ENCODE data around the gene CCDC102A.

The CCDC102A gene

GRCh38 chr16:57518520-57518919, 17.9 kb downstream of the CCDC102A start:
- no peak for DNase-seq (ENCODE audit: low spot score)

GRCh38 chr16:57517397-57518367, 18.7 kb downstream of the CCDC102A start:
- DNase-seq (ENCODE audit: low spot score): no peak

DNA sequence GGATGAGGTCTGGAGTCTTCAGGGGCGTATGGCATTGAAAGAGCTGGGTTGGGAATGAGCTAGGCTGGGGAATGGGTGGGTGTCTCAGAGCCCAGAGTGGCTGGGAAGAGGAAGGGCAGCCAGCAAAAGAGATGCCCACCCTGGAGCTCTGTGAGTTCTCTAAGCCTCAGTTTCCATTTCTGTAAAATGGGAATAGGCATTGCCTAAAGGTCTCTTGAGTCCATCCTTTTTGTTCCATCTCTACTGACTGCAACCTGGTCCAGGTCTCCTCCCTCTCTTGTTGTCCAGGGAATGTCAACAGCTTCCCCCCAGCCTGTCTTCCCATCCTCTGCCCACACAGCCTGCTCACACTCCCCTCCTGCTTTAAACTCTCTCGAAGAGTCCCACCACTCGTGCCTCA, 19.6 kb downstream of the CCDC102A start:
- DNase-seq (ENCODE audit: low spot score): no peak

GRCh38 chr16:57516176-57516725, 20.1 kb downstream of the CCDC102A start:
- DNase-seq (ENCODE audit: low spot score): no peak

DNA sequence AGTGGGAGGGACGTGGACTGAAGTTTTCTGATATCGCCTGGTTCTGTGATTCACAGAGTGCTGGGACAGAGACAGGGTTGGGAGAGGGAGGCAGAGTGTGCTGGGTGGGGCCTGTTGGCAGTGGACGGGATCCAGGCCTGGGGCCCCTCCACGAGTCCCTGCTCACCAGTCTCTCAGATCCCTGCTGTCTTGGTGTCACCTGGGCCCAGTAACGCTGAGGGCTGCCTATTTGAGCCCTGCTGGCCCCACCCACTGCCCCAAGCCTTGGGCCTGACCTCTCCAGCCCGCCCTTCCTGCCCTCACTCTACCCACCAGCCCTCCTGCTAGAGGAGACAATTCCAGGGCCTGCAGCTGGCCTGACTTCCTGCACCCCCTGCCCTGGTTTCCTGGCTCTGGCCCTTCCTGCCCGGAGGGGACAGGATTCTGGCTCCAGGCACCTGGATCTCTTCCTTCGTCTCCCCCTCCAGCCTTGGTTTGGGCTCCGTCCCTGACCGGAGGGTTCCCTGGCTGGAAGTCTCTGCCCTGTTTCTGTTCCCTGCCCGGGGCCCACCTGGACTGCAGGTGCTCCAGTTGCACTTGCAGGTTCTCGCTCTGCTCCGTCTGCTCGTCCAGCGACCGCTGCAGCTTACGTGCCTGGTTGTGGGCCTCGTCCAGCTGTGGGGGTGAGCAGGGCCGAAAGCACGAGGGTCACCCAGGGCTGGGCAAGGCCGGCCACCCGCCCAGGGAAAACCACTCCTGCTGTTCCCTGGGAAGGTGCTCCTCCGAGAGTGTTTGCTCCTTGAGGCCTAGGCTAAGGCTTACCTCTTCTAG, 21.4 kb downstream of the CCDC102A start:
- no peak for DNase-seq (ENCODE audit: low spot score)

DNA sequence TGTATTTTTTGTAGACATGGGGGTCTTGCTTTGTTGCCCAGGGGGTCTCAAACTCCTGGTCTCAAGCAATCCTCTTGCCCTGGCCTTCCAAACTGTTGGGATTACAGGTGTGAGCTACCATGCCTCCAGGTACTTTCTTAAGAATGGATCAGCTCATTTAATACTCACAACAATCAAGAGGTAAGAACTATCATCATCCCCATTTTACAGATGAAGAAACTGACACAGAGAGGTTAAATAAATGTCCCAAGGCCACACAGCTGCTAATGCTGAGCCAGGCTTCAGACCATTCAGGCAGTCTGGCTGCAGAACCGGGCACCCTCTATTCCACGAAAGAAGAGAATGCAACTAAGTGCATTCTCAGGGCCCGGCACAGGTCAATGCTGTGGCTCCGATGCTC, 22.0 kb downstream of the CCDC102A start:
- DNase-seq (ENCODE audit: low spot score): no peak

DNA sequence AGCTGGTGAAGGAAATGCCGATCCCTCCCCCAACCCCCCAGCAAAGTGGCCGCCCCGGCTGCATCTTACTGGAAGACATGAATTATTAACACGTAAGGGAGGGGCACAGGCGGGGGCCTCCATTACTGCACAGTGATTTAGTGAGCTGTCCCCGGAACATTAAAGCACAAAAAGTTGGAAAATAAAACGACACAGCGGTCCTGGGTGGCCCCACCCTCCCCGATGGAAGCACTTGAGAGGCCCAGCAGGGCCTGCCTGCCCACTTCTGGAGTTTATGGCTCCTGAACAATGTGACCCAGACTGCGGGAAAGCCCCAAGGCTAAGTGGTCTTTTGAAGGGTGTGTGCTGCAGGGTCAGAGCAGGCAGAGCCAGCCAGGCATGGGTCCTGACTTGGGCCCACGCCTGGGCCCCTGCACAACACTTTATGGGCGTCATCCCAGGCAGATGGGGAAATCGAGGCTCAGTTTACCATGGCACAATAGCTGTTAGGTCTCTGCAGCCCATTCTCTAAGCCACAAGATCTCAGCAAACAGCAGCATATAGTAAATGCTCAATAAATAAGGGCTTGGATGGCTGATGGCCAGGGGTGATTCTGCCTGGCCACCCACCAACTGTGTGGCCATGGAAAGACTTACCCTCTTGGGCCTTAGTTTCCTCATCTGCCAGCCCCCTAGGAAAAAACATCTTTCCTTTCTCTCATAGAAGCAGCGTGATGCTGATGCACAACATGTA, 22.8 kb downstream of the CCDC102A start:
- no peak for DNase-seq (ENCODE audit: low spot score)

- no peak for DNase-seq (ENCODE audit: low spot score)
Observed at GRCh38 chr16:57512296-57513001, 23.9 kb downstream of the CCDC102A start.

GRCh38 chr16:57510016-57510871, 26.1 kb downstream of the CCDC102A start:
- no peak for DNase-seq (ENCODE audit: low spot score)

DNA sequence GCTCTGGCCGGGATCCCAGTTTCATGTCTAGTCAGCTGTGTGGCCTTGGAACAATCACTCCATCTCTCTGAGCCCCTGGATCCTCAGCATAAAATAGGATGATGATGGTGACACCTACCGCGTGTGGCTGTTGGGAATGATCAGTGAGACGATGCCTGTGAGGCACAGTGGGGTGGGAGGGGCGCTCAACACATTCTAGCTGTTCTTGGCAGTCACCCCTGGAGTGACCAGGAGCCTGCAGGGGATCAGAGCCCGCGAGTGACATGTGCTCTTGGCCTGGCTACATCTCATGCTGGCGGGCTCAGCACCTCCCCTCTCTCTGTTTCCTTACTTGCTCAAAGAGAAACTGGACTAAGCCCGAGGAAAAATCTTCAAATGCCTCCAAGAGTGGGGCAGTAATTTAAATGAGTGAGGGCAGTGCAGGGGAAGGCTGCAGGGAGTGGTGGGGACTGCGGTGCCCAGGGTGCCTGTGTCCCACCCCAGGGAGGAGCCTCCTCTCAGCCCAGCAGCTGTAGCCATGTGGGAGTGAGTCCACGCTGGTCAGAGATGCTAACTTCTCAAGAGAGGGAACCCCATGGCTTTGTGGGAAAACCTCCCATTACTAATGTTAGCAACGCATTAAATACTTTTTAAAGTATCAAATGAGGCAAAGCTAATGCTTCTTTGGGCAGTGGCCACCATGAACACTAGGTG, 27.0 kb downstream of the CCDC102A start:
- DNase-seq (ENCODE audit: low spot score): no peak

DNA sequence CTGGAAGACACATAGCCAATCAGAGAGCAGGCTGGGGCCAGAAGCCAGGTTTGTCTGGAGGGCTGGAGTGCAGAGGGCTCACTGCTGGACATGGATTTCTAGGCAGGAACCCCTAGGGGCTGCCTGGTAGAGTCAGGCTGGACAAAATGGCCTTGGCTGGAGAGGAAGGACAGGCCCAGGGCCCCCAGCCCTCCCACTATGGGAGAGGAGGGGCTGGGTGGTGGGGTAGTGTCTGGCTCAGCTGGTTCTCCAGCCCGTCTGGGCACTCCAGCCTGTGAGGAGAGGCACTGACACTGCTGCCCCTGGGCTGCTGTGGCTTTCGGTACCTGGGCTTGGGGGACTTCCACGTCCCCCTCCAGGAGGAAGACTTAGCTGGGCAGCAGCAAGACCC, 28.3 kb downstream of the CCDC102A start:
- DNase-seq (ENCODE audit: low spot score): no peak

DNA sequence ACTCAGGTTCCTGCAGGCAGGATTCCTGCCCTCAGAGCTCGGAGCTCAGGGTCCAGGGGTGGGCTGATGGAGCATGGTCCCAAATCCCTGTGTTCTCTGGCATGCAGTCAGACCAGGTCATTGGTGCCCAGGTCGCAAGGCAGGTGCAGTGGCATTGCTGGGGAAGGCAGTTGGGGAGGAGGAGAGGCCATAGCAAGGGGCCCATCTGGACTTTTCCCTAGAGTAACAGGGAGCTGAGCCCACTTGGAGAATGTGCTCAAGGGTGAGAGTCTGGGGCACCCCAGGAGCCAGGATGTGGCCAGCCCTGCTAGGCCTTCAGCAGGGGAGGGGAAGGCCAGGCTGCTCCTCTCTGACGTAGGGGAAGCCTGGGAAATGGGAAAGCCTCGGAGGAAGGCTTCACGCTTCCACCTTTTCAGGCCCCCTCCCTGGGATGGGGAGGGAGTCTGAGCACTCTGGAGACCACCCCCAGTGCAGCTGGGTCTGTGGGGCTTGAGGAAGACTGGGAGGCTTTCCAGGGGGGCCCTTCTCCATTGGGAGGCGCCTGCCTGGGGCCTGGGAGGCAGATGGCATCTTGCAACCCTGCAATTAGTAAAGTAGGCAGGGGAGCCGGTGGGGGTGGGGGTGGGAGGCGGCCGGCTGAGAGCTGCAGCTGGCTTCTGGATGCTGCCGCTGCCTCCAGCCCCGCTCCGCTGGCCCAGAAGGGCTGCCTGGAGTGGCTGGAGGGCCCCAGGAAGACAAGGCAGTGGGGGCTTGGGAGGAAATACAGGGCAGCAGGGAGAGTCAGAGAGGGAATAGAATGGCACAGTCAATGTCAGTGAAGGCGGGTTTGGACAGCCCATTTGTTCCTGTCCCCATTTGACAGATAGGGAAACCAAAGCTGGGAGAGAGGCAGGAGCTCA, 29.0 kb downstream of the CCDC102A start:
- no peak for DNase-seq (ENCODE audit: low spot score)

DNA sequence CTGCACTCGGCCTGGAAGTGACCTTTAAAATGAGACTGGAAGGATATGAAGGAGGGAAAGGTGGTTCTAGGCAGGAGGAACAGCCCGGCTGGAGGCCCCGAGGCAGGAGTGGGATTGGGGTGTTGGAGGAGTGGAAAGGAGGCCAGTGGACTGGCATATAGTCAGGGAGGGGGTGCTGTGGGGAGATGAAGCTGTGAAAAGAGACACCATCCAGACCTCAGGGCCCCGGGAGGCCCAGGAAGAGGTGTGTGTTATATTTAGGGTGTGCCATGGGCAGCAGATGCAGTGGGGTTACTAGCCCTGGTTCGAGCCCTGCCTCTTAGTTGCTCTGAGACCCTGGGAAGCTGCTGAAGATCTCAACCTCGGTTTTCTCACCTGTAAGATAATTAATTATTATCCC, 31.2 kb downstream of the CCDC102A start:
- no peak for DNase-seq (ENCODE audit: low spot score)

DNA sequence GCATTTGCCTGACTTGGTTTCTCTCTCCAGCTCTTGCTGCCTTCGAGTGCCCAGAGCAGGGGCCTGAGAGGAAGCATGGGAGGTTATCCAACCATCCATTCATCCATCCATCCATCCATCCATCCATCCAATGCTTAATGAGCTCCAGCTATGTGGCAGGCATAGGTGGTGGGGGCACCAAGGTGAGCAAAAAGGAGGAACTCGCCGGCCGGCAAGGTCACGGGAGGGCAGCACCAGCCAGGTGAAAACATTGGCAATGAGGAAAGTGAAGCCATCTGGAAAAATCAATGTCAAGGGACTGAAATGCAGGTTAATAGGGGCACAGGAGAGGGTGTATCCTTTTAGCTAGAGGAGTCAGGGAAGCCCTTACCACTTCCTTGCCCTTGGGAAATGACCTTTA, 31.9 kb downstream of the CCDC102A start:
- no peak for DNase-seq (ENCODE audit: low spot score)

DNA sequence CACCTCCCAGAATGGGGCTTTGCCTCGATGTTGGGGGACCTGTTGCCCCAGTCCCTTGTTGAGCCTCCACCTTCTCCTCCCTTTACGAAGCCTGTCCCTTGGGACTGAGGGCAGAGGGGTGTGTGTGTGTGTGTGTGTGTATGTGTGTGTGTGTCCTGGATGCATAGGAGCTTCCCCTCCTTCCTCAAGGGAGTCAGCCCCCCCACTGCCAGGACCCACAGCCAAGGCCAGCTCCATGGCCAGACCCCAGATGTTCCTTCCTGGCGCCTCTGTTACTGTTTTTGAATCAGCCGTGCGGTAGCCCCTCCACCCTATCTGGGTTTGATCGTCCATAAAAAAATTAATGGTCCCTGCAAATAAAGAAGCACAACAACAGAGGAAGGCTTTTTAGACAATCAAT, 32.4 kb downstream of the CCDC102A start:
- no peak for DNase-seq (ENCODE audit: low spot score)

- no peak for DNase-seq (ENCODE audit: low spot score)
Observed at GRCh38 chr16:57503366-57503765, 33.0 kb downstream of the CCDC102A start.

DNA sequence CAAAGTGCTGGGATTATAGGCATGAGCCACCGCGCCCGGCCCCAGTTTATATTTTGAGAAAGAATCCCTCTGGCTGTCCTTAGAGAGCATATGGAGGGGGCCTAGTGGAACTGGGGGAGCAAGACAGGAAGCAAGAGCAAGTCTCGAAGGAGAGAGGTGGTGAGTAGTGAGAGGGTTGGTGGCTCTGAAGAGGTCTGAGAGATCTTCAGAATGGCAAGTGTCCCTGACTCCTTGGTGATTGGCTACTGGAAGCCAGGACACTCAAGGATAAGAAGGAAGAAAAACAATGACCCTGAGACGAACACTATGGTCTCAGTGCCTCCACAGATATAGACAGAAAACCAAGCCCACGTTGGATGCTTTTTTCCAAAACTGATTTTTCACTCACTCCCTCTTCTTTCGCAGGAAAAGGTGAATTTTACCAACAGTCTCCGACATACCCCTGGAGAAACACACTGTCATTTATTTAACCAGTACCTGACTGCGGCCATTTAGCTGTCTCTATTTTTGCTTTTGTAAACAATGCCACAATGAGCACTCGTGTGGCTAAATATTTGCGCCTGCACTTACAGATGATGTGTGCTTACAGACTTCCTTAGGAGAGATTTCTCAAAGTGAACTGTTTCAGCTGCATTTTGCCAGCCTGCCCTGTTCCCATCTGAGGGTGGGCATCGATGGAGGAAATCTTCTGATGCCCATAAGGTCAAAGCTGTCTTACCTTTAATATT, 34.2 kb downstream of the CCDC102A start:
- DNase-seq (ENCODE audit: low spot score): no peak

GRCh38 chr16:57501492-57501891, 34.9 kb downstream of the CCDC102A start:
- no peak for DNase-seq (ENCODE audit: low spot score)

Measured in hepatic stellate cell (primary cell).